Measurements from ENCODE around the gene CREBBP. TPM values are rescaled to one million over a fixed set of nuclear protein-coding genes. Genes with fewer than 3 reads are reported as not detected.

CREBBP gene
- polyA plus RNA-seq, 2 of the 4 experiments (the other 2 are of a cell fraction), result 8.0 to 13.4 TPM

- no peaks in the 10 kb centered on the region for H3K4me1 ChIP-seq
- WGBS (ENCODE audit: missing lambda C conversion rate), result 92% methylated on average over 9 of the region's 9 CpGs
- ATAC-seq (no peak), FAIRE-seq (no peak), DNase-seq (ENCODE audit: low read depth in 1 of 2, low spot score in 1 of 2) (no peak)
- peaks cover under 1% of the 10 kb centered on the region; the same call in 1 of the 3 replicates for H3K9me3 ChIP-seq
- H3K27ac ChIP-seq, result no peak overlapping the region
- ChIA-PET POLR2A (no interaction called here), CTCF (no interaction called here)
- H3K4me2 ChIP-seq, result no peak overlapping the region
- H3K4me3 ChIP-seq, result no peak overlapping the region
- TF ChIP-seq CEBPB (IDR thresholded peaks at IDR 0.05) (no peak), CBX8 (IDR thresholded peaks at IDR 0.05) (no peak), PHF8 (IDR thresholded peaks at IDR 0.05; ENCODE audit: borderline replicate concordance, low read depth) (no peak), MAZ (IDR thresholded peaks at IDR 0.05; ENCODE audit: borderline replicate concordance, low read depth, low read length) (no peak), HEYL (CRISPR knock-in tag; IDR thresholded peaks at IDR 0.05) (no peak), CHD4 (IDR thresholded peaks at IDR 0.05; ENCODE audit: borderline replicate concordance) (no peak), CBX2 (IDR thresholded peaks at IDR 0.05; ENCODE audit: borderline replicate concordance, low read depth) (no peak), NPAS2 (CRISPR knock-in tag; IDR thresholded peaks at IDR 0.05; ENCODE audit: borderline replicate concordance) (no peak), TP53 (CRISPR knock-in tag; IDR thresholded peaks at IDR 0.05) (no peak), TFCP2L1 (CRISPR knock-in tag; IDR thresholded peaks at IDR 0.05) (no peak), SMC3 (IDR thresholded peaks at IDR 0.05) (no peak), POLR2AphosphoS2 (conservative IDR thresholded peaks at IDR 0.05; ENCODE audit: low read length) (no peak)
- TF ChIP-seq, protein P1, sequence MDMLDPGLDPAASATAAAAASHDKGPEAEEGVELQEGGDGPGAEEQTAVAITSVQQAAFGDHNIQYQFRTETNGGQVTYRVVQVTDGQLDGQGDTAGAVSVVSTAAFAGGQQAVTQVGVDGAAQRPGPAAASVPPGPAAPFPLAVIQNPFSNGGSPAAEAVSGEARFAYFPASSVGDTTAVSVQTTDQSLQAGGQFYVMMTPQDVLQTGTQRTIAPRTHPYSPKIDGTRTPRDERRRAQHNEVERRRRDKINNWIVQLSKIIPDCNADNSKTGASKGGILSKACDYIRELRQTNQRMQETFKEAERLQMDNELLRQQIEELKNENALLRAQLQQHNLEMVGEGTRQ (IDR thresholded peaks at IDR 0.05), result no peak
These were observed 41.7 kb downstream of the CREBBP start for GRCh38 chr16:3838600-3839401.

DNA sequence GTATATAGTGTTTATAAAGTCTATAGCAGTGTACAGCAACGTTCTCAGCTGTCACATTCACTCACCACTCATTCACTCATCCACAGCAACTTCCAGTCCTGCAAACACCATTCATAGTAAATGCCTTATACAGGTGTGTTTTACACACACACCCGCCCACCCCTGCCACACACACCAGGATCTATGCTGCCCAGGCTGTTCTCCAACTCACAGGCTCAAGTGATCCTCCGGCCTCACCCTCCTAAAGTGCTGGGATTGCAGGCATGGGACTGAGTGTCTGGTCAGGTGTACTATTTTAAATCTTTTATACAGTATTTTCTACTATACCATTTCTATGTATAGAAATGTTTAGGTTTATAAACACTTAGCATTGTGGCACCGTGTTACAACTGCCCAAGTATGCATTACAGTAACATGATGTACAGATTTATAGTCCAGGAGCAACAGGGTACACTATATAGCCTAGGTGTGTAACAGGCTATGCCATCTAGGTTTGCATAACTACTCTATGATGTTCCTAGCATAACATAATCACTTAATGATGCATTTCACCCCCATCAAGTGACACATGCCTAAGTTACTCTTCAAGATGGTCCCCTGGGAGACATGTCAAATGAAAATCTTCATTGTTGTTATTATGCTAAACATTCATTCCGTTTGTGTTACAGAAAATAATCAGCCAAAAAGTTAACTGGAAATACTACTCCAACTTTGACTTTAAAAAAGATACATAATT lies 42.5 kb downstream of the CREBBP start:
- Histone ChIP-seq H3K27ac (no peak overlapping the region), H3K4me2 (no peak overlapping the region), H3K4me1 (no peaks in the 10 kb centered on the region), H3K4me3 (no peak overlapping the region), H3K9me3 (peaks cover 7% of the 10 kb centered on the region)
- FAIRE-seq (no peak), DNase-seq (ENCODE audit: low read depth in 1 of 2, low spot score in 1 of 2) (no peak), ATAC-seq (no peak)
- no peak for TF ChIP-seq CHD2 (IDR thresholded peaks at IDR 0.05; ENCODE audit: low read length, partially characterized antibody)
- TF ChIP-seq HOXB5 (CRISPR knock-in tag; IDR thresholded peaks at IDR 0.05), result no peak
- TF ChIP-seq E2F6 (IDR thresholded peaks at IDR 0.05; ENCODE audit: borderline replicate concordance, low read depth), result no peak
- ChIA-PET CTCF (no interaction called here), POLR2A (no interaction called here)
- 82% methylated on average over 5 of the region's 5 CpGs for WGBS (ENCODE audit: missing lambda C conversion rate)

GRCh38 chr16:3836641-3837040 lies 43.9 kb downstream of the CREBBP start:
- 91% methylated on average over 4 of the region's 4 CpGs for WGBS (ENCODE audit: missing lambda C conversion rate)
- no peak for ATAC-seq
- Histone ChIP-seq H3K4me2 (no peak overlapping the region), H3K27ac (no peak overlapping the region), H3K4me3 (no peak overlapping the region), H3K9me3 (peaks cover 14% of the 10 kb centered on the region), H3K4me1 (no peaks in the 10 kb centered on the region)
- CTCF ChIA-PET, result interaction anchor here (2.1 kb wide), 1 partner anchor 13 kb away, joined by 5 read pairs; no protein-coding TSS in a partner anchor
- FAIRE-seq, result no peak
- no peak for DNase-seq (ENCODE audit: low read depth in 1 of 2, low spot score in 1 of 2)
- POLR2A ChIA-PET, result no interaction called here
- TF ChIP-seq, protein P2, sequence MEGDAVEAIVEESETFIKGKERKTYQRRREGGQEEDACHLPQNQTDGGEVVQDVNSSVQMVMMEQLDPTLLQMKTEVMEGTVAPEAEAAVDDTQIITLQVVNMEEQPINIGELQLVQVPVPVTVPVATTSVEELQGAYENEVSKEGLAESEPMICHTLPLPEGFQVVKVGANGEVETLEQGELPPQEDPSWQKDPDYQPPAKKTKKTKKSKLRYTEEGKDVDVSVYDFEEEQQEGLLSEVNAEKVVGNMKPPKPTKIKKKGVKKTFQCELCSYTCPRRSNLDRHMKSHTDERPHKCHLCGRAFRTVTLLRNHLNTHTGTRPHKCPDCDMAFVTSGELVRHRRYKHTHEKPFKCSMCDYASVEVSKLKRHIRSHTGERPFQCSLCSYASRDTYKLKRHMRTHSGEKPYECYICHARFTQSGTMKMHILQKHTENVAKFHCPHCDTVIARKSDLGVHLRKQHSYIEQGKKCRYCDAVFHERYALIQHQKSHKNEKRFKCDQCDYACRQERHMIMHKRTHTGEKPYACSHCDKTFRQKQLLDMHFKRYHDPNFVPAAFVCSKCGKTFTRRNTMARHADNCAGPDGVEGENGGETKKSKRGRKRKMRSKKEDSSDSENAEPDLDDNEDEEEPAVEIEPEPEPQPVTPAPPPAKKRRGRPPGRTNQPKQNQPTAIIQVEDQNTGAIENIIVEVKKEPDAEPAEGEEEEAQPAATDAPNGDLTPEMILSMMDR (IDR thresholded peaks at IDR 0.05), result no peak
- TF ChIP-seq GATA3 (IDR thresholded peaks at IDR 0.05; ENCODE audit: borderline replicate concordance), result no peak
- no peak for TF ChIP-seq POLR2A (IDR thresholded peaks at IDR 0.05; ENCODE audit: low read length)
- TF ChIP-seq ZC3H11A (IDR thresholded peaks at IDR 0.05), result no peak
- no peak for TF ChIP-seq FOSB (CRISPR knock-in tag; IDR thresholded peaks at IDR 0.05)
- TF ChIP-seq, protein P3, sequence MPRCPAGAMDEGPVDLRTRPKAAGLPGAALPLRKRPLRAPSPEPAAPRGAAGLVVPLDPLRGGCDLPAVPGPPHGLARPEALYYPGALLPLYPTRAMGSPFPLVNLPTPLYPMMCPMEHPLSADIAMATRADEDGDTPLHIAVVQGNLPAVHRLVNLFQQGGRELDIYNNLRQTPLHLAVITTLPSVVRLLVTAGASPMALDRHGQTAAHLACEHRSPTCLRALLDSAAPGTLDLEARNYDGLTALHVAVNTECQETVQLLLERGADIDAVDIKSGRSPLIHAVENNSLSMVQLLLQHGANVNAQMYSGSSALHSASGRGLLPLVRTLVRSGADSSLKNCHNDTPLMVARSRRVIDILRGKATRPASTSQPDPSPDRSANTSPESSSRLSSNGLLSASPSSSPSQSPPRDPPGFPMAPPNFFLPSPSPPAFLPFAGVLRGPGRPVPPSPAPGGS (IDR thresholded peaks at IDR 0.05), result no peak
- no peak for TF ChIP-seq HOXB5 (CRISPR knock-in tag; IDR thresholded peaks at IDR 0.05)
- no peak for TF ChIP-seq MAFK (IDR thresholded peaks at IDR 0.05; ENCODE audit: partially characterized antibody)
- TF ChIP-seq ATOH8 (CRISPR knock-in tag; IDR thresholded peaks at IDR 0.05; ENCODE audit: low read depth), result no peak
- TF ChIP-seq NR3C1 (IDR thresholded peaks at IDR 0.05), result no peak

All from A549 (cell line).